ENCODE measurements around the gene NDP. TPM values are rescaled to one million over a fixed set of nuclear protein-coding genes. Genes with fewer than 3 reads are reported as not detected.

Gene NDP
- total RNA-seq, 2 donors from 2014 or later: not detected

- H3K27ac ChIP-seq (ENCODE audit: low read depth, low read length): no peak overlapping the region
Observed at GRCh38 chrX:44012484-44013096, 39.4 kb upstream of the NDP start.

GRCh38 chrX:44011506-44011905, 38.3 kb upstream of the NDP start:
- Histone ChIP-seq H3K27ac (ENCODE audit: low read depth, low read length) (no peak overlapping the region), H3K36me3 (ENCODE audit: control insufficient read depth, insufficient read depth, low read length) (no peaks in the 10 kb centered on the region), H3K9me3 (ENCODE audit: control insufficient read depth, low read length) (no peaks in the 10 kb centered on the region), H3K27me3 (ENCODE audit: control insufficient read depth, insufficient read depth, low read length, poor library complexity, severe bottlenecking) (no peaks in the 10 kb centered on the region), H3K4me1 (ENCODE audit: control insufficient read depth, insufficient read depth, low read length) (no peaks in the 10 kb centered on the region), H3K9ac (ENCODE audit: extremely low read depth, low read length, poor library complexity, severe bottlenecking) (no peak overlapping the region), H3K4me3 (ENCODE audit: low read length) (no peak overlapping the region)
- H3K4me3 Mint-ChIP-seq: no peak overlapping the region
- no peak overlapping the region for H3K27ac Mint-ChIP-seq
- peaks cover 5% of the 10 kb centered on the region for H3K27me3 Mint-ChIP-seq (ENCODE audit: insufficient read depth)
- H3K9me3 Mint-ChIP-seq: peaks cover 44% of the 10 kb centered on the region
- no peak for TF ChIP-seq CTCF (conservative IDR thresholded peaks at IDR 0.05)
- no peaks in the 10 kb centered on the region for H3K36me3 Mint-ChIP-seq (ENCODE audit: low read depth)
- DNase-seq: no peak
- H3K4me1 Mint-ChIP-seq: no peaks in the 10 kb centered on the region
- 83 to 86% methylated on average over 1 to 3 of the region's 3 CpGs for WGBS, 2 experiments (ENCODE audit: insufficient coverage in 1 of 2, insufficient read length in 1 of 2)

More at GRCh38 chrX:44012484-44013096, 39.4 kb upstream of the NDP start:
- Histone ChIP-seq H3K9ac (ENCODE audit: extremely low read depth, low read length, poor library complexity, severe bottlenecking) (no peak overlapping the region), H3K4me3 (ENCODE audit: low read length) (no peak overlapping the region), H3K36me3 (ENCODE audit: control insufficient read depth, insufficient read depth, low read length) (no peaks in the 10 kb centered on the region), H3K4me1 (ENCODE audit: control insufficient read depth, insufficient read depth, low read length) (no peaks in the 10 kb centered on the region), H3K9me3 (ENCODE audit: control insufficient read depth, low read length) (no peaks in the 10 kb centered on the region), H3K27me3 (ENCODE audit: control insufficient read depth, insufficient read depth, low read length, poor library complexity, severe bottlenecking) (no peaks in the 10 kb centered on the region)
- peaks cover 39% of the 10 kb centered on the region for H3K9me3 Mint-ChIP-seq
- no peaks in the 10 kb centered on the region for H3K36me3 Mint-ChIP-seq (ENCODE audit: low read depth)
- no peaks in the 10 kb centered on the region for H3K4me1 Mint-ChIP-seq
- no peak overlapping the region for H3K4me3 Mint-ChIP-seq
- no peak for DNase-seq
- no peak for TF ChIP-seq CTCF (conservative IDR thresholded peaks at IDR 0.05)
- H3K27me3 Mint-ChIP-seq (ENCODE audit: insufficient read depth): peaks cover 5% of the 10 kb centered on the region
- H3K27ac Mint-ChIP-seq: no peak overlapping the region
- whole genome bisulfite sequencing, 2 experiments (ENCODE audit: insufficient coverage in 1 of 2, insufficient read length in 1 of 2): 96% methylated on average over 4 of the region's 4 CpGs; no CpG with 5 or more reads in 1 of the 2 experiments

- no peak overlapping the region for H3K4me3 ChIP-seq (ENCODE audit: low read length)
- Mint-ChIP-seq H3K27ac (no peak overlapping the region), H3K4me3 (no peak overlapping the region), H3K9me3 (peaks cover 44% of the 10 kb centered on the region), H3K27me3 (ENCODE audit: insufficient read depth) (peaks cover 5% of the 10 kb centered on the region), H3K36me3 (ENCODE audit: low read depth) (no peaks in the 10 kb centered on the region), H3K4me1 (no peaks in the 10 kb centered on the region)
- H3K36me3 ChIP-seq (ENCODE audit: control insufficient read depth, insufficient read depth, low read length): no peaks in the 10 kb centered on the region
- H3K4me1 ChIP-seq (ENCODE audit: control insufficient read depth, insufficient read depth, low read length): no peaks in the 10 kb centered on the region
- H3K27ac ChIP-seq (ENCODE audit: low read depth, low read length): no peak overlapping the region
- no peaks in the 10 kb centered on the region for H3K9me3 ChIP-seq (ENCODE audit: control insufficient read depth, low read length)
- no peaks in the 10 kb centered on the region for H3K27me3 ChIP-seq (ENCODE audit: control insufficient read depth, insufficient read depth, low read length, poor library complexity, severe bottlenecking)
- WGBS, 2 experiments (ENCODE audit: insufficient coverage in 1 of 2, insufficient read length in 1 of 2): 100% methylated on average over 1 of the region's 2 CpGs; no CpG with 5 or more reads in 1 of the 2 experiments
- DNase-seq: no peak
- TF ChIP-seq CTCF (conservative IDR thresholded peaks at IDR 0.05): no peak
- H3K9ac ChIP-seq (ENCODE audit: extremely low read depth, low read length, poor library complexity, severe bottlenecking): no peak overlapping the region
Observed at GRCh38 chrX:44010626-44011025, 37.4 kb upstream of the NDP start.
